ENCODE data around the gene UNC5B.

DNA sequence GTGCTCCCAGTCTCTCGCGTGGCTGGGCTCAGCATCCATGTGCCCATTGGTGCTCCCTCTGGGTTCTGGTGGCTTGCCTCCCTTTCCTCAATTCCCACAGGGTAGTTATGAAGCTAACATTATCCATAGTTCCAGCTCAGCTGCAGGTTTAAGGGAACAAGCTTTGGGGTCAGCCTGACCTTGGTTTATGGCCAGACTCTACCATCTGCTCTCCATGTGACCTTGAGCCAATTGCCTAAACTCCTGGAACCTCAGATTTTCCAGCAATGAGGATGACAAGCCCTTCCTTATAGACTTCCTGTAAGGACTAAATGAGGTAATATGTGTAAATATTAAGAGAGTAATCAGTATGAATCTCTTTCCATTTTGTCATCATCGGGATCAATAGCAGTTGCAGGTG is 96.6 kb downstream of the UNC5B start:
- TF ChIP-seq, protein P1, sequence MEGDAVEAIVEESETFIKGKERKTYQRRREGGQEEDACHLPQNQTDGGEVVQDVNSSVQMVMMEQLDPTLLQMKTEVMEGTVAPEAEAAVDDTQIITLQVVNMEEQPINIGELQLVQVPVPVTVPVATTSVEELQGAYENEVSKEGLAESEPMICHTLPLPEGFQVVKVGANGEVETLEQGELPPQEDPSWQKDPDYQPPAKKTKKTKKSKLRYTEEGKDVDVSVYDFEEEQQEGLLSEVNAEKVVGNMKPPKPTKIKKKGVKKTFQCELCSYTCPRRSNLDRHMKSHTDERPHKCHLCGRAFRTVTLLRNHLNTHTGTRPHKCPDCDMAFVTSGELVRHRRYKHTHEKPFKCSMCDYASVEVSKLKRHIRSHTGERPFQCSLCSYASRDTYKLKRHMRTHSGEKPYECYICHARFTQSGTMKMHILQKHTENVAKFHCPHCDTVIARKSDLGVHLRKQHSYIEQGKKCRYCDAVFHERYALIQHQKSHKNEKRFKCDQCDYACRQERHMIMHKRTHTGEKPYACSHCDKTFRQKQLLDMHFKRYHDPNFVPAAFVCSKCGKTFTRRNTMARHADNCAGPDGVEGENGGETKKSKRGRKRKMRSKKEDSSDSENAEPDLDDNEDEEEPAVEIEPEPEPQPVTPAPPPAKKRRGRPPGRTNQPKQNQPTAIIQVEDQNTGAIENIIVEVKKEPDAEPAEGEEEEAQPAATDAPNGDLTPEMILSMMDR (IDR thresholded peaks at IDR 0.05) = no peak
- TF ChIP-seq POLR2A (IDR thresholded peaks at IDR 0.05) = no peak
